H1 (cell line): ENCODE data around the gene RNF220. TPM values are rescaled to one million over a fixed set of nuclear protein-coding genes. Genes with fewer than 3 reads are reported as not detected.

Experiments used
- CTCF ChIA-PET: fragments of 300-600 bp; sonication (Branson Sonifier 250); formaldehyde crosslinking; loops from one replicate; lab custom pipeline; 2021; ENCODE audit not compliant: partially characterized antibody; lab: Charles Lee
- POLR2A ChIA-PET: fragments of 300-600 bp; sonication (Branson Sonifier 250); formaldehyde crosslinking; loops from one replicate; lab custom pipeline; 2021; ENCODE audit warnings: inconsistent platforms; ENCODE audit not compliant: partially characterized antibody; lab: Charles Lee
- DNase-seq, 2 experiments: peaks; one replicate each; pipeline versions ENCODE4 v3.0.0 to v3.0.0-alpha.2; 2010 to 2022; ENCODE audit warnings: low spot score in 2 of 2, low read depth in 1 of 2, mixed read lengths in 1 of 2
- FAIRE-seq: peaks from 2 replicates; lab custom pipeline; 2011; peaks lifted over from hg19 to GRCh38; lab: Jason Lieb, UNC
- H2AFZ ChIP-seq: 2 replicates; pipeline ENCODE4 v1.8.1; 2012; ENCODE audit warnings: low read length, inconsistent platforms
- H2AK5ac ChIP-seq: 2 replicates; pipeline ENCODE4 v1.6.1; 2013; ENCODE audit warnings: low read depth, low read length
- H2BK120ac ChIP-seq: replicated peaks from 2 replicates; pipeline ENCODE3; 2013; ENCODE audit warnings: low read depth, low read length, inconsistent platforms
- H2BK12ac ChIP-seq: 2 replicates; pipeline ENCODE4 v1.6.1; 2013; ENCODE audit warnings: low read depth, low read length
- H2BK15ac ChIP-seq: 2 replicates; pipeline ENCODE4 v1.6.1; 2013; ENCODE audit warnings: low read length
- H2BK20ac ChIP-seq: 2 replicates; pipeline ENCODE4 v1.6.1; 2013; ENCODE audit warnings: low read length
- H2BK5ac ChIP-seq: 2 replicates; pipeline ENCODE4 v1.6.1; 2013; ENCODE audit warnings: low read depth, low read length
- H3K14ac ChIP-seq: 2 replicates; pipeline ENCODE4 v1.6.1; 2013; ENCODE audit warnings: inconsistent platforms; ENCODE audit not compliant: insufficient read length
- H3K18ac ChIP-seq: 2 replicates; pipeline ENCODE4 v1.6.1; 2013; ENCODE audit warnings: low read length; ENCODE audit errors: extremely low read depth
- H3K23ac ChIP-seq: 2 replicates; pipeline ENCODE4 v1.6.1; 2013; ENCODE audit warnings: inconsistent platforms; ENCODE audit not compliant: insufficient read length
- H3K23me2 ChIP-seq: 2 replicates; pipeline ENCODE4 v1.6.1; 2013; ENCODE audit warnings: low read depth, low read length
- H3K27ac ChIP-seq: 2 replicates; pipeline ENCODE4 v1.6.1; 2011; ENCODE audit warnings: low read depth, low read length, inconsistent platforms
- H3K27me3 ChIP-seq, 4 experiments: replicated peaks in 1 of 4; 1 replicate in 1 of 4; 2 replicates in 3 of 4; pipeline versions ENCODE4 v1.6.1 to v1.8.1; 2011 to 2013; ENCODE audit warnings: low read length in 3 of 4, mild to moderate bottlenecking in 3 of 4, inconsistent platforms in 2 of 4, mixed read lengths in 2 of 4, moderate library complexity in 1 of 4; ENCODE audit not compliant: control insufficient read depth in 3 of 4, insufficient read depth in 3 of 4; ENCODE audit errors: extremely low read depth in 1 of 4
- H3K36me3 ChIP-seq, 4 experiments: 2 replicates each; pipeline versions ENCODE4 v1.6.1 to v1.8.1; 2011 to 2013; ENCODE audit warnings: mild to moderate bottlenecking in 4 of 4, low read length in 3 of 4, moderate library complexity in 2 of 4, control low read depth in 1 of 4, inconsistent platforms in 1 of 4; ENCODE audit not compliant: insufficient read depth in 4 of 4, control insufficient read depth in 2 of 4
- H3K4ac ChIP-seq: replicated peaks from 2 replicates; pipeline ENCODE3; 2013; ENCODE audit warnings: low read length, low read depth, mixed read lengths, inconsistent platforms; ENCODE audit not compliant: insufficient read length
- H3K4me1 ChIP-seq, 4 experiments: replicated peaks in 1 of 4; 1 replicate in 1 of 4; 2 replicates in 3 of 4; pipeline versions ENCODE4 v1.6.1 to v1.8.1; 2011 to 2013; ENCODE audit warnings: low read length in 3 of 4, inconsistent platforms in 2 of 4, mixed read lengths in 1 of 4; ENCODE audit not compliant: insufficient read depth in 4 of 4, control insufficient read depth in 3 of 4
- H3K4me2 ChIP-seq, 2 experiments: 2 replicates each; pipeline versions ENCODE4 v1.6.1 to v1.8.1; 2011 to 2013; ENCODE audit warnings: low read depth in 2 of 2, low read length in 2 of 2, control low read depth in 1 of 2, inconsistent platforms in 1 of 2, mild to moderate bottlenecking in 1 of 2; ENCODE audit not compliant: insufficient read depth in 1 of 2
- H3K4me3 ChIP-seq, 4 experiments: fragments of 200-600, 300-600 bp in 1 of 4; sonication (generic), shearing (Covaris generic), sonication (Bioruptor Twin) in 1 of 4; 2 replicates each; pipeline versions ENCODE4 v1.5.1 to v1.8.1; 2011 to 2016; ENCODE audit warnings: low read length in 4 of 4, low read depth in 3 of 4, control low read depth in 2 of 4, inconsistent platforms in 2 of 4, mild to moderate bottlenecking in 2 of 4, mixed read lengths in 1 of 4, moderate library complexity in 1 of 4; ENCODE audit not compliant: insufficient read depth in 2 of 4; ENCODE audit errors: extremely low read depth in 1 of 4
- H3K56ac ChIP-seq: replicated peaks from 2 replicates; pipeline ENCODE3; 2013; ENCODE audit warnings: low read depth, mild to moderate bottlenecking, mixed read lengths, low read length, inconsistent platforms; ENCODE audit not compliant: insufficient read length
- H3K79me1 ChIP-seq: 2 replicates; pipeline ENCODE4 v1.6.1; 2013; ENCODE audit warnings: low read depth, low read length, control low read depth
- H3K79me2 ChIP-seq, 2 experiments: 2 replicates each; pipeline versions ENCODE4 v1.6.1 to v1.8.1; 2012 to 2013; ENCODE audit warnings: low read length in 2 of 2, mild to moderate bottlenecking in 2 of 2, inconsistent platforms in 1 of 2; ENCODE audit not compliant: insufficient read depth in 2 of 2, control insufficient read depth in 1 of 2
- H3K9ac ChIP-seq, 4 experiments: replicated peaks in 1 of 4; 1 replicate in 1 of 4; 2 replicates in 3 of 4; pipeline versions ENCODE4 v1.6.1 to v1.8.1; 2011 to 2013; ENCODE audit warnings: low read depth in 3 of 4, low read length in 3 of 4, control low read depth in 2 of 4, mild to moderate bottlenecking in 2 of 4, moderate library complexity in 2 of 4, inconsistent platforms in 1 of 4; ENCODE audit errors: extremely low read depth in 1 of 4
- H3K9me3 ChIP-seq, 2 experiments: 2 replicates each; pipeline versions ENCODE4 v1.6.1 to v1.8.1; 2012 to 2013; ENCODE audit warnings: mild to moderate bottlenecking in 2 of 2, moderate library complexity in 2 of 2, control low read depth in 1 of 2, inconsistent platforms in 1 of 2, low read depth in 1 of 2, low read length in 1 of 2, mixed read lengths in 1 of 2; ENCODE audit not compliant: insufficient read depth in 2 of 2
- H4K20me1 ChIP-seq, 2 experiments: replicated peaks in 1 of 2; 2 replicates each; pipeline versions ENCODE3 to v1.8.1; 2011 to 2013; ENCODE audit warnings: inconsistent platforms in 2 of 2, low read length in 2 of 2, mild to moderate bottlenecking in 1 of 2; ENCODE audit not compliant: insufficient read depth in 2 of 2, control insufficient read depth in 1 of 2
- H4K5ac ChIP-seq: 2 replicates; pipeline ENCODE4 v1.6.1; 2013; ENCODE audit warnings: low read length, low read depth, mixed read lengths, inconsistent platforms; ENCODE audit not compliant: insufficient read length
- H4K8ac ChIP-seq: 2 replicates; pipeline ENCODE4 v1.8.0; 2013; ENCODE audit warnings: mild to moderate bottlenecking, moderate library complexity, low read length, inconsistent platforms; ENCODE audit not compliant: insufficient read depth; ENCODE audit errors: extremely low read depth
- H4K91ac ChIP-seq: replicated peaks from 2 replicates; pipeline ENCODE3; 2013; ENCODE audit warnings: low read length, mixed read lengths, inconsistent platforms; ENCODE audit not compliant: insufficient read length
- EGR1 ChIP-seq: IDR thresholded peaks from 2 replicates; pipeline ENCODE4 v1.6.1; 2011; ENCODE audit warnings: low read depth, low read length, borderline replicate concordance
- EP300 ChIP-seq, 2 experiments: IDR thresholded peaks; 1 replicate in 1 of 2; 2 replicates in 1 of 2; pipeline ENCODE4 v1.6.1; 2011 to 2012; ENCODE audit warnings: low read depth in 2 of 2, low read length in 2 of 2, mild to moderate bottlenecking in 2 of 2, borderline replicate concordance in 1 of 2, inconsistent platforms in 1 of 2, moderate library complexity in 1 of 2
- EZH2 ChIP-seq: fragments of 200-600 bp; sonication (generic); IDR thresholded peaks from 2 replicates; pipeline ENCODE4 v1.7.1; 2012; ENCODE audit warnings: low read depth, mild to moderate bottlenecking, moderate library complexity, low read length, inconsistent platforms; ENCODE audit not compliant: severe bottlenecking
- WGBS, 2 experiments: shearing (Covaris generic) in 1 of 2; methylation state at CpG; one replicate each; pipeline versions ENCODE4 v1.1.6 to v1.1.7; 2013 to 2015; ENCODE audit warnings: low lambda C conversion rate in 2 of 2, mixed read lengths in 2 of 2, inconsistent platforms in 1 of 2, low coverage in 1 of 2, missing lambda C conversion rate in 1 of 2; ENCODE audit not compliant: insufficient replicate concordance in 2 of 2, insufficient coverage in 1 of 2, insufficient read length in 1 of 2; ENCODE audit errors: extremely low coverage in 1 of 2, missing lambda C conversion rate in 1 of 2; 5-methylcytosine and 5-hydroxymethylcytosine counted together
- polyA plus RNA-seq, 7 experiments: library from polyadenylated mRNA; depleted of rRNA in 3 of 7; stranded (reverse) in 5 of 7; unstranded in 2 of 7; fragments of >200 nt in 5 of 7; fragments of 200-250 nt in 2 of 7; gene quantifications; 1 replicate in 5 of 7; 2 replicates in 1 of 7; 4 replicates in 1 of 7; pipeline versions ENCODE4 v1.2.1 to v1.2.3, GENCODE V29; 2011 to 2013; ENCODE audit warnings: missing spikeins in 2 of 7, mixed read lengths in 2 of 7
- total RNA-seq: library from RNA; stranded (reverse); fragmentation: NEBNext Ultra II Directional; extraction: Animal tissue kit (Norgen Biotek cat#: 25700); gene quantifications from 2 replicates; pipeline ENCODE4 v1.2.1, GENCODE V29; 2021
- TF ChIP-seq, protein P1 (sequence below): IDR thresholded peaks from 2 replicates; pipeline ENCODE4 v1.6.1; 2011; ENCODE audit warnings: low read depth, mild to moderate bottlenecking, low read length; ENCODE audit not compliant: insufficient read depth

RNF220 gene
- total and polyA plus RNA-seq, 2 of the 8 experiments (the other 6 are each of a cell fraction or from before 2014, with no cell fraction given), result 123 to 160 TPM

DNA sequence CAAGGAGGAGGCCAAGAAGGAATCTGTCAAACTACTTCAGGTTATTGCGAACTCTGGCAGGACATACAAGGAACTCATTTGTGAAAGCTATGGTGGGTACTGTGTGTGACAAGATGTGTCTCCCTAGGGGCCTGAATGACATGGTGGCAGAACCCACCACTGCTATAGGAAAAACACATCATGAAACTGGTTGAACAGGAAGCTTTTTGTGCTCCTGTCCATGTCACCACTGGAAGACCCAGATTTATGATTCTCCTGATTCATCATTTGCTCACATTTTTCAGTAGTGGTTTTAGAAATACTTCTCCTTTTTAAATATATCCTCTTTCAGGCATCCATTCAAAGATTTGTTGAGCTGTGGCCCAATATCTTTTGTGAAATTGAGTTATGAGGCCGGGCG lies 293.1 kb downstream of the RNF220 start:
- H3K14ac ChIP-seq, result no peak overlapping the region
- DNase-seq, result no peak
- H3K18ac ChIP-seq, result no peak overlapping the region
- no peak overlapping the region for H4K5ac ChIP-seq
- no peaks in the 10 kb centered on the region for H4K20me1 ChIP-seq
- no peaks in the 10 kb centered on the region for H3K23me2 ChIP-seq
- H3K9me3 ChIP-seq, result no peaks in the 10 kb centered on the region
- no peak overlapping the region for H3K9ac ChIP-seq
- no peak overlapping the region for H3K23ac ChIP-seq
- H2AK5ac ChIP-seq, result no peak overlapping the region
- WGBS, 2 experiments, result 96% methylated on average over 3 of the region's 3 CpGs; no CpG with 5 or more reads in 1 of the 2 experiments
- no peak overlapping the region for H4K91ac ChIP-seq
- no peak overlapping the region for H2AFZ ChIP-seq
- H4K8ac ChIP-seq, result no peak overlapping the region
- no peak overlapping the region for H2BK15ac ChIP-seq
- H3K79me1 ChIP-seq, result no peaks in the 10 kb centered on the region
- H2BK12ac ChIP-seq, result no peak overlapping the region
- H3K27me3 ChIP-seq, result no peaks in the 10 kb centered on the region
- H3K4me2 ChIP-seq, result no peak overlapping the region
- no peak overlapping the region for H3K56ac ChIP-seq
- no peaks in the 10 kb centered on the region for H3K36me3 ChIP-seq
- no peak overlapping the region for H2BK5ac ChIP-seq
- H3K4me1 ChIP-seq, result no peaks in the 10 kb centered on the region
- H2BK20ac ChIP-seq, result no peak overlapping the region
- CTCF ChIA-PET, result interaction anchor here (0.8 to 0.9 kb wide), 2 partner anchors 14 to 19 kb away, joined by 3 read pairs; no protein-coding TSS in a partner anchor
- no peak overlapping the region for H3K27ac ChIP-seq
- no peaks in the 10 kb centered on the region for H3K79me2 ChIP-seq
- TF ChIP-seq EZH2 (no peak), EGR1 (no peak), EP300 (IDR thresholded peaks at IDR 0.05; ENCODE audit: borderline replicate concordance in 1 of 2, low read depth in 2 of 2, low read length in 2 of 2) (no peak)
- TF ChIP-seq, protein P1, sequence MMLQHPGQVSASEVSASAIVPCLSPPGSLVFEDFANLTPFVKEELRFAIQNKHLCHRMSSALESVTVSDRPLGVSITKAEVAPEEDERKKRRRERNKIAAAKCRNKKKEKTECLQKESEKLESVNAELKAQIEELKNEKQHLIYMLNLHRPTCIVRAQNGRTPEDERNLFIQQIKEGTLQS, result no peak
- H3K4ac ChIP-seq, result no peak overlapping the region
- no peak for FAIRE-seq
- H2BK120ac ChIP-seq, result no peak overlapping the region
- H3K4me3 ChIP-seq, result no peak overlapping the region
- POLR2A ChIA-PET, result interaction anchor here (2.3 kb wide), 1 partner anchor 24 kb away, joined by 12 read pairs; no protein-coding TSS in a partner anchor
